NCI-H2107 treated with DMSO at 0.1 percent for 48 hours (cell line): Measurements from ENCODE around the gene ITGA8.
"Not testable (repeated sequence)": the region's sequence is repeated elsewhere in the genome, so short reads cannot be mapped to it uniquely, and the experiment has no call there.

ENCODE experiments used
- DNase-seq: peaks from one replicate; lab custom pipeline; 2025; ENCODE audit not compliant: unreplicated experiment; lab: John Stamatoyannopoulos, UW

ITGA8 gene

DNA sequence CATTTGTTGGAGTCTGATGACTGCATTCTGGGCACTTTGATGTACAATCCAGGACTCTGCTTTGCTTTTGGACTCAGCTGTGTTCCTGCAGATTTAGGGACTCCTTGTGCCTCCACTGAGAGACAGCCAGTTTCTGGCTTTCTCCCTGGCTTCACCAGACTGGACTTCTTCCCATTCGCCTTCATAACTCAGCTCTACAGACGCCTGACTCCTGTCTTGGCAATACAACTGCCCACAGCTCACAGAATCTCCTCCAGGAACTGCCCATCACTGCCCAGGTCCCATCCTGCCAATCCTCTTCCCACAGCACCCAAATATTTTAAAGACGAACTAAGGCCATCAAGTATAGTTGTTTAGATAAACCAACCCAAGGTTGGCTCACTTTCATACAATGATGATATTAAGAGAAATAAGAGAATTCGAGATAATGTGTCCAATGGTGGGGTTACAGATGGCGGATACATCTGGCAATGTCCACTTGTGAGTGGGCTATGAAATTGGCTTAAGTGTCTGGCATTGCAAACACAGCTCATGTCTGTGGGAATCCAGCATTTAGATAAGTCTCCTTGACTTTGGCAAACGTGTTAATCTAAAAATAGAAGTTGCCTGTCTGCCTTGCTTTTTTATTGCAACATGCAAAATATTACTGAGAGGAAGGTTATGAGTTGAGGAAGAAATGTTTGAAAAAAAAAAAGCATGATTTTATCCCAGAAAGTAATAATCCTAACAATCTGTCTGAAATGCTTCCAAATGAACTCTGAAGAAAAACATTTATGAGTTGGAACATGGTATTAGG, 95.1 kb downstream of the ITGA8 start:
- DNase-seq: no peak

DNA sequence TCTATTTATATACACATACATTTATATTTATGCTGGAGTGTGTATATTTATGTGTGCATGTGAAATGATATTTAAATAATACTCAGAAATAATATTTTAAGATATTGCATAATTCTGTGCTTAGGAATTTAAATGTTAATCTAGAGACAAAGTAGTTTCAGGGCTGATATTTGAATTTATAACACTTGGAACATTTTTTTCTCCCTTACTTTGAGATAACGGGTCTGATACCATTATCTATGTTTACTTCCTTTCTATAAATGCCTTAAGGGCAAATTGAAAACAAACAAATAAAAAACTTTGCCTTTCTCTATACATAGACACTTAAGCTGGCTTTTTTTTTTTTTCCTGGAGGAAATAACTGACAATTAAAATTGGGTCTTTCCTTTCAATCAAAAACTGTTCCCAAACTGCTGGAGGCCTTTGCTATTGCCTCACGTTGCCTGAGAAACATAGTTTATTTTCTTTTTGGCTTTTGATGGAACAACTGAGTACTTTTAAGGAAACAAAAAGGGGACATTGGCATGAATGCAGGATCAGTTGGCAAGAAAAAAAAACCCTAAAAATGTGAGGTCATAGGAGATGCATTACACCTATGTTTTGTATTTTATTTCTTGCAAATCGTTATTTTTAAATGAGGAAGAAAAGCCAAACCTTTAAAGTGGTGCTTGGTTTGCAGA, 98.7 kb downstream of the ITGA8 start:
- no peak for DNase-seq

DNA sequence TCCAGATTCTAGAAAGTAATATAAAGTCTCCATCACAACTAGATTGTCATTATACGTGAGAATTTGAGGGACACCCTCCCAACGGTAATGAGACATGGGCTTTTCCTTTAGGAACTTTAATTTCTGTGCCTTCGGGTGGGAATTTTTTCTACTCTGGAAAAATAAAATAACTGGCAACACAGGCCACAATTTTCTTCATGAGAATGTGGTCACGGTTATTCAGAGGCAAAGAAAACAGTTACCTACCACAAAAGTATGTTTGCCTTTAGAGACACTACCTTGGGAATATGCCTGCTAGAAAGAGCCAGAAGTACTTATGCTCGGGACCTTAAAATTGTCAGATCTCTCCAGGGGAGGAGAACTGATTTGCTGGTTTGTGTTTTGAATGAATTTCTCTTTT, 99.4 kb downstream of the ITGA8 start:
- no peak for DNase-seq

- no peak for DNase-seq
Measured at GRCh38 chr10:15609246-15609645, 110.5 kb downstream of the ITGA8 start.

GRCh38 chr10:15606377-15606776, 113.3 kb downstream of the ITGA8 start:
- DNase-seq: no peak

DNA sequence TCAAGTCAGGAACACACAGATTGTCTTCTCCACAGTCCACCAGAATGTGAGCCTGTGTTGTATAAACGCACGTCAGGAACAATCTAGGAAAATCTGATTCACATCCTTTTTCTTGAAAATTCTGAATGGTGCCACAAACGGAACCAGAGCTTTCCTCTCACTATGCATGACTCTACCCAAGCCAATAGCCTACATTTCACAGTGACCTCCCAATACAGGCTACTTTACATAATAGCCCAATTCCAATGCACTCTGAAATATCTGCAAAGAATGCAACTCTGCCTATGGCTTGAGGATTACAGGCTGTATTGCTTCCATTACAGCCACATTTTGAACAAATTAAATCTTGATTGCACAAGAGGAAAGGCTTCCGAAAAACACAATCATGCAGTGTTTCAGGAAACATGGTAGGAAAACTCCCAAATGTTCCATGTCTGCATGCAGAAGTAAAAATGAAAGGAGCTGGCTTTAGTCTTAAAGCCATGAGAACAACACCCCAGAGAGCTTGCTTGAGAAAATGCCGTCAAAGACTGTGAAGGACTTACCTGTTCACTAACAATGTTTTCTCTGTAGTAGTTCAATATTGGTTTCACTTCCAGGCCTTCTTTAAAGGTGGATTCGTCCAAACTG, 113.9 kb downstream of the ITGA8 start:
- no peak for DNase-seq

DNA sequence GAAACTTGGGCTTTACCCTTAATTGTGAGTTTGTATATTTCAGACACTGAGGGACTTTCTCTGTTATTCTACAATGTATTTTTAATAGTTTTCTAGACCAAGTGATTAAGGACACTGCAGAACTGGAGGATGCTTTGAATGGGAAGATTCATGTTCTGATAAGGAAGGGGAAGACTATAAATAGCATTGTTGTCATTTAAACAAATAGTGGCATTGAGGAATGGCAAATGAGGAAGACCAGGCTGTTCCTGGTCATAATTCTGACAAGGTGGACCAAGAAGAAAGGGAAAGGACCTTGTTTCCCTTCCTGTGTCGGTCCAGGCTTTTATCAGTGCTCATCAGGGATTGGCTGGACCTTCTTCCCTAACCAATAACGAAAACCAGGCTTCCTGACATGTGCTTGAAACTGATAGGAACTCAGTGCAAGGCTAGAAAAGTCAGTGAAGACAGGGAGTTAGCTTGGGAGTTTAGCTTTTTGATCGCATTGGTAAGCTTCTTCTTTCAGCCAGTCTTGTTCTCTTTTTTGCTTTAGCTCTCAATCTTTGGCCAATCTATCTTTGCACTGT, 116.2 kb downstream of the ITGA8 start:
- DNase-seq: no peak

DNA sequence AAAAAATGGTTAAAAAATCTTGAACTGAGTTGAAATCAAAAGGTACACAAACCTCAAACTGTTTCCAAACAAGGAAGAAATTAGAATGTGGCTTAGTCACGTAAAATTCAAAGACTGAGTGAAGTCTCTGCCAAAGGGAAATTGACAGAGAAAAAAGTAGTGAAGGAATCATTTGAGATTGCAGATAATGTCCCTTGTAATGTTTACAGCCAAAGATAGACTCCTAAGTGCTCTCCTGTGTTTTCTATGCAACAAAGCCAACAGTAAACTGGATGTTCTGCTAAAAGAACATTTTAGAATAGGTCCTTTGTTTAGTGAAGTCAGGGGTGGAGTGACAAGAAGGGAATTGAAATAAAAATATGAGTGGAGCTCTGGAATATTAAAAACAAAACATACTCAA, 117.9 kb downstream of the ITGA8 start:
- DNase-seq: no peak

DNA sequence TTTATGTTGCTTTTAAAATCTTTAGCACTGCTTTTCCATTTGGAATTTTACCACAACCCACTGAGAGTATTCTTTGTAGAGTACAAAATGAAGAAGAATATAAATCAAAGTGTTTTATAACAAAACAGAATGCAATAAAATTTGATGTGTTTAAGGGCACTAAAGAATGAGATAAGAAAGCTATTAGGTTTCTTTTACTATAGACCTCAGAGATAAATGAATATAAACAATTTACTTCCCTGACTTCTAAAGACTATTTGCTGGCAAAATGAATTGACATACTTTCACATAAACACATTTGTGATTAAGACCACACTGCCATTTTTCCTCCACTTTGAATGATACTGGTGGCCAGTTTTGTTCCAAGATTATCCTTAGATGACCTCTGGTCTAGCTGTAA, 124.5 kb downstream of the ITGA8 start:
- no peak for DNase-seq

DNA sequence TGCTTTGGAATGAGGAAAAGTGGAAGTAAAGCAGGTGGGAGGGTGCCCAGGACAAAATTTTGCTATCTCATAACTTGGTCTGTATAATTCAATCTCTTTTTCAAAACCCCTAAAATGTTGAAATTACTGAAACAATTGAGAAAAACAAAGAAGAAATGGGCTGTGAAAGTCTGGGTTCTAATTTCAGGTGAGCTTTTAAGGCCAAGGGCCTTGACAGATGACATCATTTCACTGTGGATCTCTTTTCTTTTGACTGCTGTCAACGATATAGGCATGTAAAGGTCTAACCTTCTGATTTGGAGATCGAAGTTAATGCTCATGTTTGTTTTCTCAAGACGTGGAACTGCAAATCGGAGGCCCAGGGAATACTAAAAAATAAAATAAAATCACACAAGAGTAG, 127.8 kb downstream of the ITGA8 start:
- DNase-seq: no peak

GRCh38 chr10:15591431-15591830, 128.3 kb downstream of the ITGA8 start:
- DNase-seq: no peak

DNA sequence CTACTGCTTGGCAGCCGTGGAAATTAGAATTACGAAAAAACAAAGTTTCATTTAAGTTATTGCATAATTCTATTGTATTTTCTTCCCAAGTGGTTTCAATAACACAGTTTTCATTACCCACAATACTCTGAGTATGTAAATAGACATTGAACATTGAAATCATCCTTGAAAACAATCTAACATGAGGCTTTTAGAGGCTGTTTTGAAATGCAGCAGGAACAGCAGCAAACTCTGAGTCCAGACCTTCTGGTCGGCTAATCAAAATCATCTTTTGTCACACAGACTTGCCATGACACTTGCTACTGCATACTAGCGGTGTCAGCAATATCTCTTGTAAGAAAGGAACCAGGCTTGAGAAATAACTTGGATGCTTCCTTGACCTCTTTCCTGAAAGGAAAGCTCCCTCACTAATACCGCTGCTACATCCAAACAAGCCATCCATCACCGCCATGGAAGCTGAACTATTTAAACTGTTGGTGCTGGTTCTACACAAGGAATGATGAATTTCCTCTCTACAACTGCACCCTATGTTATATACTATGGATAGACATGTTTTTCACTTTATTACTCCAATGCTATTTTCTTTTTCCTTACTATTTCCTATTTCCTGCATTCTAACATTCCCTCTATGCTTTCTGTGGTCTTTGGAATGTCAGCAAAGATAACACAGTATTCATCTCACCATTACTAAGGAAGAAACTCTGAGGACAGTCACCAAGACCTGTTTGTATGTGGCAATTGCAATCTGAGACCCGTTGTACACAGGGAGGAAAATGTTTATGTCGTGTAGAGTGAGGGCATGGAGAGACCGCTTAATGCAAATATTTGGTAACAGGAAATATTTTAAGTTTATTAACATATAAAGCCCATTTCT, 130.8 kb downstream of the ITGA8 start:
- DNase-seq: no peak

- DNase-seq: no peak
Measured at GRCh38 chr10:15588151-15588550, 131.6 kb downstream of the ITGA8 start.

DNA sequence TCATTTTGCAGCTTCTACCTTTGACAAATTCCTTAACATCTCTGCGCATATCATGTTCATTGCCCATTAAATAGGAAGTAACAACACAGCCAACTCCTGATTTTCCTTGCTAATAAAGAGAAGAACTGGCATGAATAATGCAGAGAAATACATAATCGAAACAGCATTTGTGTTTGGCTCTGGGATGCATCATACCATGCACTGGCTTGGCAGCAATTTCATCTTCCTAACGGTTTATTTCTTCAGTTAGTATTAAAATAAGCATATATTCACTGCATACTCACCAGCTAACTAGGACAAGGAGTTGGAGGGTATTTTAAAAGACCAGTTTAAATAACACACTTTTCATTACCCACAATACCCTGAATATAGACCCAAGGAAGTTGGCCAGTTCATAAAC, 132.5 kb downstream of the ITGA8 start:
- no peak for DNase-seq

GRCh38 chr10:15585303-15585715, 134.4 kb downstream of the ITGA8 start:
- DNase-seq: peak; percentile 0

- DNase-seq: not testable (repeated sequence)
Measured at GRCh38 chr10:15582972-15583371, 136.8 kb downstream of the ITGA8 start.

GRCh38 chr10:15579605-15580004, 140.1 kb downstream of the ITGA8 start:
- DNase-seq: no peak

DNA sequence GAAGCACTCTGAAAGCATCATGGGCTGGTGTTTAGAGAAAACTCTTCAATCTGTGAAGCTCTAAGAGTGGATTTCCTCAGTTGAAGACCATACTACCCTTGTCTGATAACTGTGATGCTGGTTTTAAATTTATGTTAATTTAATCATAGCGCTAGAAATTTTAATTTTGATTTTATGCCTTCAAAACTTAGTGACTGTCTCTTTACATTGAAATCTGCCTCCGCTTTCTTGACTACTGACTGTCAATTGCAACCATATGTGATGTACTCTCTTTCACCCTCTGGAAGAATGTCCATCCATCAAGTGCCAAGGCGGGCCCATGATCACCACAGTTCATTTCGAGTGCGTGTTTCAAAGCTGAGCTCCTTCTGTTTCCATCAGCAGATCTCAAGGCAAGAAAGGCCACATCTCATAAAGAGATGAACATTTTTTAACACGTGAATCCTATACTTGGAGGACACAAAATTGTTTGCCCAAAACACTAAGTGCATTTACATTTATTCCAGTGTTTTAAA, 147.1 kb downstream of the ITGA8 start:
- DNase-seq: no peak

GRCh38 chr10:15571575-15571974, 148.1 kb downstream of the ITGA8 start:
- no peak for DNase-seq

DNA sequence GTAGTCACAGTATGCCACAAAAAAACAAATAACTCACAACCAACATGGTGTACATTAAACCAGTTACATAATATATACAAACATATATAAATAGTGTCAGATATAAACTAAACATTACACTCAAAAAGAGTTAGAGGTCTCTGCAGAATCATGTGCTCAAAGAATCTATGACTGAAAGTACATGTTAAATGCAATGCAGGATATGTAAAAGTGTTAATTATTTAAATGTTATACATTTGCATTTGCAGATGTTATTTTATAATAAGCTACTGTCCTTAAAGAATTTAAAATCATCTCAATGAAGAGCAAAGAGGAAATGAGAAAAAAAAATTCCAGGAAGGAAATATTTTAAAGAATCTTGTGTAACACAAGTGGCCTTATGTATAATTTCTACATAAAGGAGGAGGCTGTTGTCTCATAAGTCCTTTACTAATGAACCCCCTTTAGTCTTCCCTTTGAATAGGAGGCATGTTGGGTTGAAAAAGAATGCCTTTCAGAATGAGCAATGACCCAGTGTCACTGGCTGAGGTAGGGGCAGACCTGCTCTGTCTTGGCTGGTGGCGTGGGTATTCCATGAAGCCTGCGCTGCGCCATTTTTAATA, 148.9 kb downstream of the ITGA8 start:
- no peak for DNase-seq
